Naive thymus-derived CD4-positive, alpha-beta T cell (primary cell): ENCODE results near the gene PDC. TPM values are rescaled to one million over a fixed set of nuclear protein-coding genes. Genes with fewer than 3 reads are reported as not detected.

Experiments used
- ATAC-seq: fragments of 150-1000 bp; cut with Tn5 transposase; 2 replicates; pipeline ENCODE4 v1.10.0; 2021; ENCODE audit warnings: mild to moderate bottlenecking, moderate library complexity
- CTCF ChIA-PET: fragments of 350-600 bp; sonication (Branson Sonifier 250); formaldehyde crosslinking; loops from one replicate; lab custom pipeline; 2021; ENCODE audit warnings: antibody characterized with exemption; lab: Charles Lee
- POLR2A ChIA-PET: fragments of 350-600 bp; sonication (Branson Sonifier 250); formaldehyde crosslinking; loops from one replicate; lab custom pipeline; 2021; ENCODE audit warnings: antibody characterized with exemption, inconsistent platforms; lab: Charles Lee
- DNase-seq, 9 donors: peaks; one replicate each; pipeline versions ENCODE4 v3.0.0 to v3.0.0-alpha.2; 2020 to 2022; ENCODE audit warnings: mixed read lengths in 1 of 9
- H3K27ac ChIP-seq: one replicate; pipeline ENCODE4 v1.7.0; 2013; ENCODE audit warnings: mild to moderate bottlenecking, low read depth, low read length, moderate library complexity
- H3K27me3 ChIP-seq, 2 donors: one replicate each; pipeline ENCODE4 v1.7.0; 2013; ENCODE audit warnings: low read length in 2 of 2, mild to moderate bottlenecking in 2 of 2, moderate library complexity in 2 of 2; ENCODE audit not compliant: control insufficient read depth in 2 of 2, insufficient read depth in 2 of 2
- H3K36me3 ChIP-seq, 3 experiments: 1 replicate in 2 of 3; 2 replicates in 1 of 3; pipeline ENCODE4 v1.7.0; 2013; ENCODE audit warnings: low read length in 3 of 3, mild to moderate bottlenecking in 3 of 3, moderate library complexity in 1 of 3; ENCODE audit not compliant: insufficient read depth in 3 of 3, control insufficient read depth in 2 of 3
- H3K4me1 ChIP-seq, 2 donors: one replicate each; pipeline ENCODE4 v1.7.0; 2013; ENCODE audit warnings: low read length in 2 of 2, mild to moderate bottlenecking in 2 of 2, moderate library complexity in 1 of 2; ENCODE audit not compliant: control insufficient read depth in 2 of 2, insufficient read depth in 2 of 2
- H3K4me3 ChIP-seq: 2 replicates; pipeline ENCODE4 v1.7.0; 2013; ENCODE audit warnings: mild to moderate bottlenecking, low read length
- H3K9me3 ChIP-seq, 3 experiments: 1 replicate in 2 of 3; 2 replicates in 1 of 3; pipeline ENCODE4 v1.7.0; 2013; ENCODE audit warnings: low read length in 3 of 3; ENCODE audit not compliant: control insufficient read depth in 2 of 3
- H3K27ac Mint-ChIP-seq, 9 donors: one replicate each; pipeline ENCODE4 v1.8.0; 2020 to 2022; ENCODE audit warnings: mixed read lengths in 9 of 9, mild to moderate bottlenecking in 8 of 9, moderate library complexity in 5 of 9, inconsistent platforms in 2 of 9
- H3K27me3 Mint-ChIP-seq, 5 donors: one replicate each; pipeline ENCODE4 v1.8.0; 2021 to 2022; ENCODE audit warnings: mixed read lengths in 5 of 5, mild to moderate bottlenecking in 1 of 5
- H3K36me3 Mint-ChIP-seq, 5 donors: one replicate each; pipeline ENCODE4 v1.8.0; 2020 to 2022; ENCODE audit warnings: mixed read lengths in 5 of 5, mild to moderate bottlenecking in 3 of 5, inconsistent platforms in 1 of 5
- H3K4me1 Mint-ChIP-seq, 7 donors: one replicate each; pipeline ENCODE4 v1.8.0; 2020 to 2022; ENCODE audit warnings: mixed read lengths in 7 of 7, mild to moderate bottlenecking in 3 of 7, inconsistent platforms in 1 of 7
- H3K4me3 Mint-ChIP-seq, 10 donors: one replicate each; pipeline ENCODE4 v1.8.0; 2020 to 2022; ENCODE audit warnings: mild to moderate bottlenecking in 10 of 10, mixed read lengths in 10 of 10, moderate library complexity in 6 of 10, inconsistent platforms in 2 of 10
- H3K9me3 Mint-ChIP-seq, 11 donors: one replicate each; pipeline ENCODE4 v1.8.0; 2020 to 2022; ENCODE audit warnings: mixed read lengths in 11 of 11, mild to moderate bottlenecking in 4 of 11, inconsistent platforms in 1 of 11, moderate library complexity in 1 of 11
- intact Hi-C, 2 donors: fragments of 100-400 bp; cut with micrococcal nuclease; formaldehyde crosslinking; loops; one replicate each; pipeline ENCODE4 v1.15.1; 2023
- polyA plus RNA-seq, 2 donors: library from polyadenylated mRNA; unstranded; fragments of 300-500 nt; fragmentation: Illumina TruSeq; gene quantifications; one replicate each; pipeline ENCODE4 v1.2.3, GENCODE V29; 2021
- total RNA-seq, 6 experiments: library from RNA in 5 of 6; stranded (reverse) in 5 of 6; gene quantifications; 1 replicate in 5 of 6; 2 replicates in 1 of 6; pipeline ENCODE4 v1.2.3 and lab custom pipeline; 2021 to 2026

The PDC gene
- total and polyA plus RNA-seq, 7 experiments from 2014 or later, result not detected

DNA sequence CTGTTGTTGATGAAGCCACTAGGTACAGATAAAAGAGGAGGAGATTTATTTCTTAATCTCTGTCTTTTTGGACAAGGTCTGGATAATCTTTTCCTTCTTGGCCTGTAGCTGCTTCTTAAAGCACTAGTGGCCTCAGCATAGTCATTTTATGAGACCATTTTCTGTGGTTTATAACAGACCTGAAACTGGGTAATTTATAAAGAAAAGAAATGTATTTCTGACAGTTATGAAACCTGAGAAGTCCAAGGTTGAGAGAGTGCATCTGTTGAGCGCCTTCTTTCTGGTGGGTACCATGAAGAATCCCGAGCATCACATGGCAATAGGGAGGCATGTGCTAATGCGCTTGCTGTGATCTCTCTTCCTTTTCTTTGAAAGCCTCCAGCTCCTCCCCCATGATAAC is 36.7 kb upstream of the PDC start:
- peaks cover 0 to 9% (median 0%) of the 10 kb centered on the region in 5 donors for H3K36me3 Mint-ChIP-seq
- Histone ChIP-seq H3K27ac (no peak overlapping the region), H3K27me3 (no peaks in the 10 kb centered on the region), H3K4me3 (no peak overlapping the region), H3K36me3 (no peaks in the 10 kb centered on the region), H3K4me1 (no peaks in the 10 kb centered on the region), H3K9me3 (no peaks in the 10 kb centered on the region)
- no peaks in the 10 kb centered on the region for H3K27me3 Mint-ChIP-seq
- POLR2A ChIA-PET, result no interaction called here
- H3K4me1 Mint-ChIP-seq, result no peaks in the 10 kb centered on the region
- no peak overlapping the region for H3K4me3 Mint-ChIP-seq
- DNase-seq (no peak), ATAC-seq (no peak)
- H3K9me3 Mint-ChIP-seq, result no peaks in the 10 kb centered on the region
- CTCF ChIA-PET, result no interaction called here
- H3K27ac Mint-ChIP-seq, result no peak overlapping the region
- intact Hi-C loops, result no loop called here

DNA sequence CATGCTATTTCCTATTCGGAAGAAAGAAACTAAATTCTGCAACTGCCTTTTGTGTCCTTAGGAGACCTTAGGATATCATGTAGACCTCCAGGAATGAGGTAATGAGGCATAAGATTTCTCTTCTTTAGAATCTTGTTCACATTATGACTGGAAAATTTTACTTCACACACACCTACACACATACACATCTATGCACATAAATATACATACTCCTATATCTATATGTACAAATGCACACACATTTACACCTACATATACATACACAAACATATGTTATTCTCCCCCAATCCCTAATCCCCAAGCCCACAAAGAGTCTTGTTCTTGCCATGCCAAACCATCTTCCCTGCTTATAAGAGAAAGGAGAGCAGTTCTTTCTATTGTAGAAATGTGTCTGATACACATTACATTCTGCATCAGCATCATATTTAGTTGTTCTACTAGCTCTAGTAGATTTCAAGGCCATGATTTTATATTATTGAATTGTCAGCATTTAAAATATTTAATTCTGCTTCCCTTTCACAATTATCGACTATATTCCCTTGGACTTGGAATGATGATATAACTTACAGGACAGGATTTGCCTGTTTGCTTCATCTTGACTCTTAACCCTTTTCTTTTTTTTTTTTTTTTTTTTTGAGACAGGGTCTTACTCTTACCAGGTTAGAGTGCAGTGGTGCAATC is 35.4 kb upstream of the PDC start:
- Mint-ChIP-seq H3K36me3 (peaks cover 0 to 5% (median 0%) of the 10 kb centered on the region in 5 donors), H3K27me3 (no peaks in the 10 kb centered on the region), H3K4me3 (no peak overlapping the region), H3K27ac (no peak overlapping the region), H3K9me3 (no peaks in the 10 kb centered on the region), H3K4me1 (no peaks in the 10 kb centered on the region)
- Histone ChIP-seq H3K4me1 (no peaks in the 10 kb centered on the region), H3K9me3 (no peaks in the 10 kb centered on the region), H3K36me3 (no peaks in the 10 kb centered on the region), H3K27me3 (no peaks in the 10 kb centered on the region), H3K27ac (no peak overlapping the region), H3K4me3 (no peak overlapping the region)
- CTCF ChIA-PET, result no interaction called here
- no peak for ATAC-seq
- intact Hi-C loops, result no loop called here
- POLR2A ChIA-PET, result no interaction called here
- DNase-seq, result no peak

DNA sequence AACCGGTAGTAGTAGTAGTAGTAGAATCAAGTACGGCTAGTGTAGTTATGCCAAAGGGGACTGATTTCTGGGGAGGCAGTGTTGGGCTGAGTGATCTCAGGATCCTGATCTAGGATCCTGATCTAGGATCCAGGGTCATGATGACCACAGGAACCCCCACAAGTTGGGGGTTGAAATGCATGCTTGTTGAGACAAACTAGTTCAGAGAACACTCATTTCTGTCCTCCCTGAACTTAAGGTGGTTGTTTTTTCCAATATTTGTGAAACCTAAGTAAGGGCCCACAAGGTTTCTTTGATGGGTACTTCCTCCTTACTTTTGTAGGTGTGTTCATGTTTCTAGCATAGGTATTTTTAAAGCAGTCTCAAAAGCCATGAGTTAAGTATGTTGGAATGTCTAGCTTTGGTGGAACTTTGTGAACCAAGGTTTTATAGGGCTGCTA is 33.9 kb upstream of the PDC start:
- Mint-ChIP-seq H3K4me1 (no peaks in the 10 kb centered on the region), H3K27me3 (no peaks in the 10 kb centered on the region), H3K4me3 (no peak overlapping the region), H3K36me3 (peaks cover 0 to 5% (median 0%) of the 10 kb centered on the region in 5 donors), H3K27ac (peak overlapping the region in 1 of 9 donors; percentile 71), H3K9me3 (no peaks in the 10 kb centered on the region)
- Histone ChIP-seq H3K4me1 (no peaks in the 10 kb centered on the region), H3K27me3 (no peaks in the 10 kb centered on the region), H3K36me3 (no peaks in the 10 kb centered on the region), H3K4me3 (no peak overlapping the region), H3K9me3 (no peaks in the 10 kb centered on the region), H3K27ac (no peak overlapping the region)
- DNase-seq (no peak), ATAC-seq (no peak)
- intact Hi-C loops, result no loop called here
- ChIA-PET CTCF (no interaction called here), POLR2A (no interaction called here)

- Histone ChIP-seq H3K27ac (no peak overlapping the region), H3K4me3 (no peak overlapping the region), H3K27me3 (no peaks in the 10 kb centered on the region), H3K4me1 (no peaks in the 10 kb centered on the region), H3K36me3 (no peaks in the 10 kb centered on the region), H3K9me3 (no peaks in the 10 kb centered on the region)
- no peaks in the 10 kb centered on the region for H3K36me3 Mint-ChIP-seq
- no peak overlapping the region for H3K27ac Mint-ChIP-seq
- H3K4me3 Mint-ChIP-seq, result no peak overlapping the region
- no peaks in the 10 kb centered on the region for H3K4me1 Mint-ChIP-seq
- H3K27me3 Mint-ChIP-seq, result no peaks in the 10 kb centered on the region
- H3K9me3 Mint-ChIP-seq, result no peaks in the 10 kb centered on the region
- ATAC-seq (no peak), DNase-seq (no peak)
- intact Hi-C loops, result no loop called here
- POLR2A ChIA-PET, result no interaction called here
- CTCF ChIA-PET, result no interaction called here
These were observed 31.8 kb upstream of the PDC start for GRCh38 chr1:186492531-186493291.

- Histone ChIP-seq H3K4me3 (no peak overlapping the region), H3K36me3 (no peaks in the 10 kb centered on the region), H3K27ac (no peak overlapping the region), H3K27me3 (no peaks in the 10 kb centered on the region), H3K9me3 (no peaks in the 10 kb centered on the region), H3K4me1 (no peaks in the 10 kb centered on the region)
- POLR2A ChIA-PET, result no interaction called here
- H3K9me3 Mint-ChIP-seq, result no peaks in the 10 kb centered on the region
- ATAC-seq, result no peak
- no peak overlapping the region for H3K4me3 Mint-ChIP-seq
- no peak overlapping the region for H3K27ac Mint-ChIP-seq
- H3K27me3 Mint-ChIP-seq, result peaks cover 0 to 1% (median 0%) of the 10 kb centered on the region in 5 donors
- H3K4me1 Mint-ChIP-seq, result no peaks in the 10 kb centered on the region
- no peaks in the 10 kb centered on the region for H3K36me3 Mint-ChIP-seq
- DNase-seq, result no peak
- intact Hi-C loops, result no loop called here
- CTCF ChIA-PET, result no interaction called here
These were observed 30.4 kb upstream of the PDC start for GRCh38 chr1:186491336-186491735.

- ChIA-PET POLR2A (no interaction called here), CTCF (no interaction called here)
- H3K4me1 ChIP-seq, result no peaks in the 10 kb centered on the region
- Mint-ChIP-seq H3K4me1 (no peaks in the 10 kb centered on the region), H3K4me3 (no peak overlapping the region), H3K9me3 (no peaks in the 10 kb centered on the region), H3K36me3 (no peaks in the 10 kb centered on the region), H3K27me3 (peaks cover 0 to 9% (median 0%) of the 10 kb centered on the region in 5 donors), H3K27ac (no peak overlapping the region)
- no peak for DNase-seq
- no peaks in the 10 kb centered on the region for H3K27me3 ChIP-seq
- no peaks in the 10 kb centered on the region for H3K9me3 ChIP-seq
- no peak overlapping the region for H3K4me3 ChIP-seq
- intact Hi-C loops, result no loop called here
- H3K36me3 ChIP-seq, result no peaks in the 10 kb centered on the region
- no peak for ATAC-seq
- no peak overlapping the region for H3K27ac ChIP-seq
These were observed 26.2 kb upstream of the PDC start for GRCh38 chr1:186487163-186487562.

GRCh38 chr1:186486061-186486460 is 25.1 kb upstream of the PDC start:
- CTCF ChIA-PET, result no interaction called here
- Mint-ChIP-seq H3K27ac (no peak overlapping the region), H3K36me3 (no peaks in the 10 kb centered on the region), H3K4me1 (no peaks in the 10 kb centered on the region), H3K4me3 (no peak overlapping the region), H3K9me3 (no peaks in the 10 kb centered on the region), H3K27me3 (peaks cover 0 to 14% (median 0%) of the 10 kb centered on the region in 5 donors)
- Histone ChIP-seq H3K4me1 (no peaks in the 10 kb centered on the region), H3K27me3 (no peaks in the 10 kb centered on the region), H3K36me3 (no peaks in the 10 kb centered on the region), H3K9me3 (no peaks in the 10 kb centered on the region), H3K27ac (no peak overlapping the region), H3K4me3 (no peak overlapping the region)
- intact Hi-C loops, result no loop called here
- no peak for ATAC-seq
- no peak for DNase-seq
- POLR2A ChIA-PET, result no interaction called here
